Measurements from ENCODE around the gene ABCB1. TPM values are rescaled to one million over a fixed set of nuclear protein-coding genes. Genes with fewer than 3 reads are reported as not detected.

The ABCB1 gene
- total and polyA plus RNA-seq, 2 of the 13 experiments (the other 11 are each of a cell fraction or from before 2014, with no cell fraction given): 42.8 to 52.6 TPM

GRCh38 chr7:87600130-87601124, at the start of gene ABCB1 (continued):
- TF ChIP-seq PLSCR1 (CRISPR knock-in tag; IDR thresholded peaks at IDR 0.05; ENCODE audit: borderline replicate concordance): no peak
- peak; percentile 48; the same call in 1 of the 2 replicates for TF ChIP-seq HNF4A (CRISPR knock-in tag; IDR thresholded peaks at IDR 0.05)
- no peak for TF ChIP-seq ZNF589 (CRISPR knock-in tag; conservative IDR thresholded peaks at IDR 0.05)
- no peak for TF ChIP-seq ZNF570 (CRISPR knock-in tag; IDR thresholded peaks at IDR 0.05; ENCODE audit: borderline replicate concordance)
- peak; percentile 78; the same call in 1 of the 2 replicates for TF ChIP-seq ZFP36L1 (CRISPR knock-in tag; IDR thresholded peaks at IDR 0.05)
- no peak for TF ChIP-seq FOXA1 (IDR thresholded peaks at IDR 0.05)
- no peak for TF ChIP-seq FOXA1 (CRISPR knock-in tag; IDR thresholded peaks at IDR 0.05)
- TF ChIP-seq ELF3 (CRISPR knock-in tag; IDR thresholded peaks at IDR 0.05): peak; percentile 59; the same call in 1 of the 2 replicates
- TF ChIP-seq ZNF709 (CRISPR knock-in tag; IDR thresholded peaks at IDR 0.05): peak; percentile 75; the same call in 1 of the 2 replicates
- peak; percentile 54; the same call in 1 of the 2 replicates for TF ChIP-seq ZNF839 (CRISPR knock-in tag; IDR thresholded peaks at IDR 0.05; ENCODE audit: borderline replicate concordance)
- TF ChIP-seq NR1H2 (CRISPR knock-in tag; IDR thresholded peaks at IDR 0.05; ENCODE audit: borderline replicate concordance, low read depth): no peak
- no peak for TF ChIP-seq TCF12 (IDR thresholded peaks at IDR 0.05)
- peak; percentile 27; the same call in 1 of the 2 replicates for TF ChIP-seq TCF12 (CRISPR knock-in tag; IDR thresholded peaks at IDR 0.05)
- no peak for TF ChIP-seq ZNF616 (CRISPR knock-in tag; IDR thresholded peaks at IDR 0.05; ENCODE audit: low read depth)
- TF ChIP-seq ZNF710 (CRISPR knock-in tag; IDR thresholded peaks at IDR 0.05; ENCODE audit: borderline replicate concordance): peak; percentile 64; the same call in 1 of the 2 replicates
- TF ChIP-seq SALL2 (CRISPR knock-in tag; IDR thresholded peaks at IDR 0.05): peak; percentile 64; the same call in 1 of the 2 replicates
- TF ChIP-seq SAFB2 (CRISPR knock-in tag; IDR thresholded peaks at IDR 0.05; ENCODE audit: borderline replicate concordance, low read depth): no peak
- no peak for TF ChIP-seq CSRNP2 (CRISPR knock-in tag; conservative IDR thresholded peaks at IDR 0.05; ENCODE audit: low read depth)
- TF ChIP-seq SOX13 (IDR thresholded peaks at IDR 0.05): no peak
- TF ChIP-seq SOX13 (CRISPR knock-in tag; conservative IDR thresholded peaks at IDR 0.05 in 1 of 2, IDR thresholded peaks at IDR 0.05 in 1 of 2): peak in 1 of 2 experiments; percentile 4; a peak in 1 of 4 replicates
- no peak for TF ChIP-seq ZNF562 (CRISPR knock-in tag; IDR thresholded peaks at IDR 0.05; ENCODE audit: borderline replicate concordance)
- no peak for TF ChIP-seq PRPF4 (IDR thresholded peaks at IDR 0.05; ENCODE audit: low read depth, low read length, poor library complexity, severe bottlenecking)
